Small intestine (tissue), 16 donors: ENCODE measurements around the gene DYNAP. TPM values are rescaled to one million over a fixed set of nuclear protein-coding genes. Genes with fewer than 3 reads are reported as not detected.

Experiments
- DNase-seq, 2 donors: peaks; one replicate each; pipeline versions ENCODE4 v3.0.0 to v3.0.0-alpha.2; 2013
- FAIRE-seq: peaks from 2 replicates; lab custom pipeline; 2012; peaks lifted over from hg19 to GRCh38; lab: Jason Lieb, UNC
- H3K27ac ChIP-seq, 3 donors: one replicate each; pipeline ENCODE4 v1.5.1; 2013; ENCODE audit warnings: low read length in 2 of 3, mild to moderate bottlenecking in 2 of 3, control low read depth in 1 of 3, inconsistent platforms in 1 of 3, low read depth in 1 of 3, moderate library complexity in 1 of 3
- H3K27me3 ChIP-seq, 3 donors: one replicate each; pipeline ENCODE4 v1.6.1; 2013; ENCODE audit warnings: low read length in 3 of 3, inconsistent platforms in 1 of 3; ENCODE audit not compliant: control insufficient read depth in 3 of 3, insufficient read depth in 3 of 3
- H3K36me3 ChIP-seq, 3 donors: one replicate each; pipeline ENCODE4 v1.6.1; 2013; ENCODE audit warnings: low read length in 3 of 3, inconsistent platforms in 1 of 3, low read depth in 1 of 3, mild to moderate bottlenecking in 1 of 3, moderate library complexity in 1 of 3; ENCODE audit not compliant: control insufficient read depth in 3 of 3, insufficient read depth in 2 of 3
- H3K4me1 ChIP-seq, 3 donors: one replicate each; pipeline ENCODE4 v1.6.1; 2013; ENCODE audit warnings: low read length in 2 of 3, inconsistent platforms in 1 of 3, low read depth in 1 of 3, mild to moderate bottlenecking in 1 of 3, moderate library complexity in 1 of 3; ENCODE audit not compliant: control insufficient read depth in 3 of 3, insufficient read depth in 2 of 3
- H3K4me3 ChIP-seq, 3 donors: one replicate each; pipeline ENCODE4 v1.5.1; 2013; ENCODE audit warnings: low read length in 3 of 3, control low read depth in 1 of 3, inconsistent platforms in 1 of 3, low read depth in 1 of 3, mild to moderate bottlenecking in 1 of 3, moderate library complexity in 1 of 3
- H3K9me3 ChIP-seq, 2 donors: one replicate each; pipeline ENCODE4 v1.6.1; 2013; ENCODE audit warnings: low read depth in 1 of 2, low read length in 1 of 2; ENCODE audit not compliant: control insufficient read depth in 2 of 2, insufficient read depth in 1 of 2
- WGBS, 3 donors: extraction: QIAGEN DNeasy Blood & Tissue Kit; methylation state at CpG; one replicate each; pipeline ENCODE4 v1.1.7; 2013; 5-methylcytosine and 5-hydroxymethylcytosine counted together
- long read RNA-seq, 10 donors: transcript quantifications; one replicate each; lab custom pipeline, GENCODE V29; 2026
- polyA plus RNA-seq, 4 donors: library from polyadenylated mRNA; stranded (reverse) in 3 of 4; unstranded in 1 of 4; fragments of 200-250 nt in 3 of 4; fragments of 120-200 nt in 1 of 4; gene quantifications; one replicate each; pipeline versions ENCODE4 v1.2.1 to v1.2.3, GENCODE V29; 2013
- donor health status: healthy with polysubstance abuse.
- donor health status: control.
- donor health status: control.
- donor health status: Bipolar disorder and iron deficiency.
- donor health status: healthy.

DYNAP gene
- polyA plus RNA-seq: under 1 TPM in 1 of 4 donors, not detected in 3; 0.18 TPM
- long read RNA-seq, donor 1: 0 reads
- long read RNA-seq, donor 2: 0 reads
- long read RNA-seq, donor 3: 0 reads
- long read RNA-seq, donor 4: 0 reads
- long read RNA-seq, donor 5: 0 reads
- long read RNA-seq, donor 6: 0 reads
- long read RNA-seq, donor 7: 0 reads
- long read RNA-seq, donor 8: 0 reads
- long read RNA-seq, donor 9: 0 reads
- long read RNA-seq, donor 10: 0 reads

DNA sequence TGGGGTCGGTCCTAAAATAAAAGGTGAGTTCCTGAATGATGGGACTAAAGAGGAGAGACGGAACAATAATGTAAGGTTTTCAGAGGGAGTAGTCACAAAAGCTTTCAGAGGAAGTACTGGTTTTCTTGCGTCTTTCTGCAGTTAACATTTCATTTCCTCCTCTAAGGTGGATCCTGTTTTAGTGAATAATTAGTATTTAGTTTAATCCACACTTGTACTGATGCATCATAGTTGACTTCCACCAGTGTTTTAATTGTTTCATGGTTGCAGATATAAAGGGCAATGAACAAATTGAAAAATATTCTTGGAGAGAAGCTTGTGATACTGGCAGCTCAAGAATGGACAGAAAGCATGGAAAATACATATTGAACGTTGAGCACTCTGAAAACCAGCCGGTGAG is at the start of gene DYNAP:
Gene DYNAP (plus strand): TSS at position 301 of the 400 bp plus-strand sequence. CDS start 38 bp downstream, at position 339.
- no peaks in the 10 kb centered on the region for H3K4me1 ChIP-seq
- H3K27me3 ChIP-seq: no peaks in the 10 kb centered on the region
- no peak within 1 kb of the TSS for H3K4me3 ChIP-seq
- H3K9me3 ChIP-seq: no peaks in the 10 kb centered on the region
- H3K36me3 ChIP-seq: no peaks in the 10 kb centered on the region
- 78 to 89% (median 80%) methylated on average over 5 of the region's 5 CpGs for WGBS, 3 donors
- FAIRE-seq (no peak), DNase-seq (no peak)
- H3K27ac ChIP-seq: no peak within 1 kb of the TSS

DNA sequence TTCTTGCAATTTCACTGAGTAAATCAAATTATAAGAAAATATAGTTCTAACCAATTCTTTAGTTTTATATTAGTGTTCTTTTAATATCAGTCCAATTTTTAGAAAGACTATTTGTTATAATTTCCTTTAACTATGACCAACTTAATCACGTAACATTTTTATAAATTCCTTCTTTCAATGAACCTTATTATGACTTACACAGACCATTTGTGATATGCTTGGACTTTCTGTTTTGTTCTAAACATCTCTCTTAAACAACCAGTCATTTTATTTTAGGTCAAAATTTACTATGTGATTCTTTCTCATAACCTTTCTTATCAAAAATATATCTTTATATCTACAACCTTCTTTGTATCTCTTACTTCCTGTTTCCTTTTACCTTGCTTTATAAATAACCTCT is 39.5 kb upstream of the DYNAP start:
- Histone ChIP-seq H3K27ac (no peak overlapping the region), H3K4me3 (no peak overlapping the region), H3K9me3 (peaks cover 0 to 2% of the 10 kb centered on the region in 2 donors), H3K27me3 (no peaks in the 10 kb centered on the region), H3K36me3 (no peaks in the 10 kb centered on the region), H3K4me1 (no peaks in the 10 kb centered on the region)
- WGBS, 3 donors: 97 to 98% (median 98%) methylated on average over 1 of the region's 1 CpG
- DNase-seq: no peak
- no peak for FAIRE-seq

- WGBS, 3 donors: 79 to 85% (median 80%) methylated on average over 2 of the region's 2 CpGs
- H3K36me3 ChIP-seq: no peaks in the 10 kb centered on the region
- H3K27ac ChIP-seq: no peak overlapping the region
- no peaks in the 10 kb centered on the region for H3K4me1 ChIP-seq
- FAIRE-seq (no peak), DNase-seq (no peak)
- H3K9me3 ChIP-seq: peaks cover 0 to 2% of the 10 kb centered on the region in 2 donors
- H3K4me3 ChIP-seq: no peak overlapping the region
- no peaks in the 10 kb centered on the region for H3K27me3 ChIP-seq
Measured at GRCh38 chr18:54555286-54555685, 35.8 kb upstream of the DYNAP start.

DNA sequence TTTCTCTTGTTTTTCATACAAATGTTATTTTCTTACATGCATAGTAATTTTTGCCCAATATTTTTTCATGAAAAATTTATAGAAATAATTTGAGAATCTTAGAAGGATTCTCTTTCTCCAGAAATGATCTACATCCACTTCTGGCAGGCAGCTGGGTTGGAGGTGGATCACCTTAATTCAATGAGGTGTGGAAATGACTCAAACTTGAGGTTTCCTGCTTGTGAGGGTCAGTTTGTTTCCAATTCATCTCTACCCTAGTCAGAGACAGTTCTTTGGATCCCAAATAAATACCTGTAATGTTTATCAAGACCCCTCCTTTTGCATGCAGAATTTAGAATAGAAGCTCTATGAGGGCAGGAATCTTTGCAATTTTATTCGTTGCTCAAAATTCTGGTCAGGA is 35.0 kb upstream of the DYNAP start:
- Histone ChIP-seq H3K4me3 (no peak overlapping the region), H3K36me3 (no peaks in the 10 kb centered on the region), H3K27ac (no peak overlapping the region), H3K27me3 (no peaks in the 10 kb centered on the region), H3K4me1 (no peaks in the 10 kb centered on the region), H3K9me3 (peaks cover 0 to 2% of the 10 kb centered on the region in 2 donors)
- DNase-seq: no peak
- 34 to 82% (median 74%) methylated on average over 1 of the region's 1 CpG for WGBS, 3 donors
- FAIRE-seq: no peak

DNA sequence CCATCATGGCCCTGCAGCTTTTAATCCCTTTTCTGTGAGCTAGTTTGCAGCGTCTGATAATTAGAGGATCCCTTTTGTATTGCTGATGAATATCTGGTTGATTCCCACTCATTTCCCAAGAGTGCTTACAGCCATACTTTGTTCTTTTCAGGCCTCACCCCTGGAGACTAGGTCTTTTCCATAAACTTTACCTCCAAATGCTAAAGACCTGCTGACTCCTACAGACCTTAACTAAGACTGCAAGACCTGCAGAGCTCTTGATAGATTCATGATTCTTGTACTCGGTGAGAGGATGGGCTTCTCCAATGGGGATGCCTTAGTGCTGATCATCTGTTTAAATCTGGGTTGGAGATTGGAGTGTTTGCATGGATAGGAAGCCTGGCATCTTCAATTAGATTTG is 33.1 kb upstream of the DYNAP start:
- FAIRE-seq (no peak), DNase-seq (no peak)
- Histone ChIP-seq H3K27me3 (no peaks in the 10 kb centered on the region), H3K9me3 (no peaks in the 10 kb centered on the region), H3K27ac (no peak overlapping the region), H3K4me3 (no peak overlapping the region), H3K36me3 (no peaks in the 10 kb centered on the region), H3K4me1 (no peaks in the 10 kb centered on the region)
- WGBS, 3 donors: 72 to 82% (median 82%) methylated on average over 2 of the region's 2 CpGs

- no peaks in the 10 kb centered on the region for H3K4me1 ChIP-seq
- peak; percentile 39 for FAIRE-seq
- peak; percentile 44 to 55 for DNase-seq
- H3K27me3 ChIP-seq: no peaks in the 10 kb centered on the region
- H3K36me3 ChIP-seq: no peaks in the 10 kb centered on the region
- 80 to 87% (median 86%) methylated on average over 3 of the region's 3 CpGs for WGBS, 3 donors
- H3K27ac ChIP-seq: no peak overlapping the region
- H3K9me3 ChIP-seq: no peaks in the 10 kb centered on the region
- no peak overlapping the region for H3K4me3 ChIP-seq
Measured at GRCh38 chr18:54558609-54559585, 32.1 kb upstream of the DYNAP start.

GRCh38 chr18:54561706-54562267 is 29.3 kb upstream of the DYNAP start:
- no peaks in the 10 kb centered on the region for H3K27me3 ChIP-seq
- H3K27ac ChIP-seq: no peak overlapping the region
- no peak for FAIRE-seq
- H3K4me1 ChIP-seq: no peaks in the 10 kb centered on the region
- DNase-seq: no peak
- no peak overlapping the region for H3K4me3 ChIP-seq
- WGBS, 3 donors: 62 to 70% (median 67%) methylated on average over 1 of the region's 1 CpG
- H3K9me3 ChIP-seq: no peaks in the 10 kb centered on the region
- no peaks in the 10 kb centered on the region for H3K36me3 ChIP-seq

GRCh38 chr18:54580202-54580729 is 10.8 kb upstream of the DYNAP start:
- no peaks in the 10 kb centered on the region for H3K36me3 ChIP-seq
- FAIRE-seq (no peak), DNase-seq (no peak)
- no peaks in the 10 kb centered on the region for H3K9me3 ChIP-seq
- H3K27ac ChIP-seq: no peak overlapping the region
- no peak overlapping the region for H3K4me3 ChIP-seq
- 85 to 90% (median 85%) methylated on average over 3 of the region's 3 CpGs for WGBS, 3 donors
- no peaks in the 10 kb centered on the region for H3K4me1 ChIP-seq
- no peaks in the 10 kb centered on the region for H3K27me3 ChIP-seq
